ENCODE results near the gene FHAD1.

FHAD1 gene

GRCh38 chr1:15339570-15339969, 92.5 kb downstream of the FHAD1 start:
- Mint-ChIP-seq H3K27me3 (peaks cover 10% of the 10 kb centered on the region), H3K4me1 (ENCODE audit: low read depth) (peaks cover 2% of the 10 kb centered on the region), H3K4me3 (no peak overlapping the region), H3K27ac (no peak overlapping the region), H3K9me3 (ENCODE audit: low read depth) (no peaks in the 10 kb centered on the region), H3K36me3 (no peaks in the 10 kb centered on the region)

- no peaks in the 10 kb centered on the region for H3K9me3 Mint-ChIP-seq (ENCODE audit: low read depth)
These were observed 94.2 kb downstream of the FHAD1 start for GRCh38 chr1:15341228-15341627.

GRCh38 chr1:15341634-15342407, 94.8 kb downstream of the FHAD1 start:
- H3K4me1 Mint-ChIP-seq (ENCODE audit: low read depth): peaks cover 14% of the 10 kb centered on the region
- no peaks in the 10 kb centered on the region for H3K9me3 Mint-ChIP-seq (ENCODE audit: low read depth)
- no peaks in the 10 kb centered on the region for H3K36me3 Mint-ChIP-seq
- H3K4me3 Mint-ChIP-seq: no peak overlapping the region
- H3K27me3 Mint-ChIP-seq: peaks cover 14% of the 10 kb centered on the region
- H3K27ac Mint-ChIP-seq: no peak overlapping the region

More at GRCh38 chr1:15341228-15341627, 94.2 kb downstream of the FHAD1 start:
- Mint-ChIP-seq H3K4me1 (ENCODE audit: low read depth) (peaks cover 13% of the 10 kb centered on the region), H3K4me3 (no peak overlapping the region), H3K27me3 (peaks cover 14% of the 10 kb centered on the region), H3K27ac (no peak overlapping the region), H3K36me3 (no peaks in the 10 kb centered on the region)

- Mint-ChIP-seq H3K27ac (no peak overlapping the region), H3K4me3 (no peak overlapping the region), H3K36me3 (no peaks in the 10 kb centered on the region), H3K27me3 (peaks cover 14% of the 10 kb centered on the region), H3K9me3 (ENCODE audit: low read depth) (no peaks in the 10 kb centered on the region), H3K4me1 (ENCODE audit: low read depth) (peaks cover 18% of the 10 kb centered on the region)
These were observed 95.5 kb downstream of the FHAD1 start for GRCh38 chr1:15342408-15342967.

GRCh38 chr1:15343099-15343498, 96.1 kb downstream of the FHAD1 start:
- Mint-ChIP-seq H3K27ac (no peak overlapping the region), H3K27me3 (peaks cover 14% of the 10 kb centered on the region), H3K4me3 (no peak overlapping the region), H3K9me3 (ENCODE audit: low read depth) (no peaks in the 10 kb centered on the region), H3K36me3 (no peaks in the 10 kb centered on the region), H3K4me1 (ENCODE audit: low read depth) (peaks cover 21% of the 10 kb centered on the region)

GRCh38 chr1:15343729-15344128, 96.7 kb downstream of the FHAD1 start:
- Mint-ChIP-seq H3K4me3 (no peak overlapping the region), H3K9me3 (ENCODE audit: low read depth) (no peaks in the 10 kb centered on the region), H3K27me3 (peaks cover 12% of the 10 kb centered on the region), H3K36me3 (no peaks in the 10 kb centered on the region), H3K27ac (no peak overlapping the region), H3K4me1 (ENCODE audit: low read depth) (peaks cover 21% of the 10 kb centered on the region)

- H3K27ac Mint-ChIP-seq: no peak overlapping the region
- no peaks in the 10 kb centered on the region for H3K36me3 Mint-ChIP-seq
- H3K4me3 Mint-ChIP-seq: no peak overlapping the region
- peaks cover 21% of the 10 kb centered on the region for H3K4me1 Mint-ChIP-seq (ENCODE audit: low read depth)
- no peaks in the 10 kb centered on the region for H3K9me3 Mint-ChIP-seq (ENCODE audit: low read depth)
- peaks cover 12% of the 10 kb centered on the region for H3K27me3 Mint-ChIP-seq
These were observed 97.4 kb downstream of the FHAD1 start for GRCh38 chr1:15344380-15344779.

- Mint-ChIP-seq H3K27me3 (peaks cover 12% of the 10 kb centered on the region), H3K4me3 (no peak overlapping the region), H3K27ac (no peak overlapping the region), H3K9me3 (ENCODE audit: low read depth) (no peaks in the 10 kb centered on the region), H3K4me1 (ENCODE audit: low read depth) (peaks cover 21% of the 10 kb centered on the region), H3K36me3 (no peaks in the 10 kb centered on the region)
These were observed 98.0 kb downstream of the FHAD1 start for GRCh38 chr1:15344800-15345704.

- H3K9me3 Mint-ChIP-seq (ENCODE audit: low read depth): no peaks in the 10 kb centered on the region
- no peak overlapping the region for H3K27ac Mint-ChIP-seq
These were observed 98.8 kb downstream of the FHAD1 start for GRCh38 chr1:15345705-15346345.

GRCh38 chr1:15346346-15347030, 99.5 kb downstream of the FHAD1 start:
- Mint-ChIP-seq H3K4me3 (no peak overlapping the region), H3K27me3 (peaks cover 13% of the 10 kb centered on the region), H3K27ac (no peak overlapping the region), H3K4me1 (ENCODE audit: low read depth) (peaks cover 21% of the 10 kb centered on the region), H3K36me3 (no peaks in the 10 kb centered on the region), H3K9me3 (ENCODE audit: low read depth) (no peaks in the 10 kb centered on the region)

More at GRCh38 chr1:15345705-15346345, 98.8 kb downstream of the FHAD1 start:
- Mint-ChIP-seq H3K4me3 (peak overlapping the region; percentile 10), H3K27me3 (peaks cover 13% of the 10 kb centered on the region), H3K36me3 (no peaks in the 10 kb centered on the region), H3K4me1 (ENCODE audit: low read depth) (peaks cover 21% of the 10 kb centered on the region)

- Mint-ChIP-seq H3K36me3 (no peaks in the 10 kb centered on the region), H3K27ac (no peak overlapping the region), H3K4me3 (no peak overlapping the region), H3K27me3 (peaks cover 10% of the 10 kb centered on the region), H3K4me1 (ENCODE audit: low read depth) (peaks cover 21% of the 10 kb centered on the region), H3K9me3 (ENCODE audit: low read depth) (no peaks in the 10 kb centered on the region)
These were observed 100.2 kb downstream of the FHAD1 start for GRCh38 chr1:15347182-15347581.

GRCh38 chr1:15348648-15349047, 101.6 kb downstream of the FHAD1 start:
- Mint-ChIP-seq H3K27ac (no peak overlapping the region), H3K27me3 (peaks cover 6% of the 10 kb centered on the region), H3K9me3 (ENCODE audit: low read depth) (no peaks in the 10 kb centered on the region), H3K36me3 (no peaks in the 10 kb centered on the region), H3K4me3 (no peak overlapping the region), H3K4me1 (ENCODE audit: low read depth) (peaks cover 26% of the 10 kb centered on the region)

GRCh38 chr1:15349133-15349532, 102.1 kb downstream of the FHAD1 start:
- H3K4me1 Mint-ChIP-seq (ENCODE audit: low read depth): peaks cover 26% of the 10 kb centered on the region
- H3K9me3 Mint-ChIP-seq (ENCODE audit: low read depth): no peaks in the 10 kb centered on the region
- no peak overlapping the region for H3K4me3 Mint-ChIP-seq
- peaks cover 9% of the 10 kb centered on the region for H3K27me3 Mint-ChIP-seq
- H3K27ac Mint-ChIP-seq: no peak overlapping the region
- no peaks in the 10 kb centered on the region for H3K36me3 Mint-ChIP-seq

- H3K36me3 Mint-ChIP-seq: no peaks in the 10 kb centered on the region
- H3K9me3 Mint-ChIP-seq (ENCODE audit: low read depth): no peaks in the 10 kb centered on the region
- H3K27me3 Mint-ChIP-seq: peaks cover 10% of the 10 kb centered on the region
- H3K27ac Mint-ChIP-seq: no peak overlapping the region
- H3K4me1 Mint-ChIP-seq (ENCODE audit: low read depth): peaks cover 22% of the 10 kb centered on the region
- no peak overlapping the region for H3K4me3 Mint-ChIP-seq
These were observed 103.1 kb downstream of the FHAD1 start for GRCh38 chr1:15350151-15350550.
